K562 (cell line): Measurements from ENCODE around the gene CNNM3. TPM values are rescaled to one million over a fixed set of nuclear protein-coding genes. Genes with fewer than 3 reads are reported as not detected.

Source experiments
- ATAC-seq: fragments of 200-7000 bp; cut with Tn5 transposase; 3 replicates; pipeline ENCODE4 v1.9.1; 2020; ENCODE audit warnings: moderate library complexity
- BruUV-seq: library from RNA; stranded (reverse); fragments of 400-500 nt; replicated peaks from 2 replicates; lab custom pipeline; 2021; lab: Mats Ljungman, UMichigan
- CTCF ChIA-PET: fragments of 300-600 bp; formaldehyde crosslinking; extraction: SDS; loops from one replicate; lab custom pipeline; 2021; ENCODE audit warnings: low intra/inter-chr PET ratio; lab: Yijun Ruan, JAX
- POLR2A ChIA-PET: fragments of 300-600, 350-650 bp; sonication (Branson Sonifier 250); formaldehyde crosslinking; extraction: SDS; loops from one replicate; lab custom pipeline; 2021; ENCODE audit warnings: antibody characterized with exemption, inconsistent platforms; lab: Yijun Ruan, JAX
- DNase-seq, 4 experiments: peaks; one replicate each; pipeline versions ENCODE4 v3.0.0 to v3.0.0-alpha.2; 2011 to 2018; ENCODE audit warnings: low spot score in 3 of 4, mixed read lengths in 3 of 4; ENCODE audit errors: extremely low read depth in 1 of 4
- FAIRE-seq: peaks from 2 replicates; lab custom pipeline; 2011; peaks lifted over from hg19 to GRCh38; lab: Jason Lieb, UNC
- H2AFZ ChIP-seq: 2 replicates; pipeline ENCODE4 v1.6.0; 2011; ENCODE audit warnings: low read depth, low read length, control low read depth, inconsistent platforms
- H3K27ac ChIP-seq: fragments of 200-600 bp; 3 replicates; pipeline ENCODE4 v1.8.0; 2011; ENCODE audit warnings: low read depth, mild to moderate bottlenecking, control low read depth, inconsistent platforms, low read length, moderate library complexity, mixed read lengths; ENCODE audit errors: extremely low read depth
- H3K27me3 ChIP-seq, 2 experiments: fragments of 300-600 bp in 1 of 2; 2 replicates in 1 of 2; 3 replicates in 1 of 2; pipeline versions ENCODE4 v1.6.0 to v1.8.0; 2011; ENCODE audit warnings: inconsistent platforms in 2 of 2, low read length in 2 of 2, mild to moderate bottlenecking in 1 of 2, mixed read lengths in 1 of 2, moderate library complexity in 1 of 2; ENCODE audit not compliant: control insufficient read depth in 2 of 2, insufficient read depth in 2 of 2
- H3K36me3 ChIP-seq: fragments of 300-600 bp; 3 replicates; pipeline ENCODE4 v1.8.0; 2011; ENCODE audit warnings: mild to moderate bottlenecking, low read length, inconsistent platforms; ENCODE audit not compliant: control insufficient read depth, insufficient read depth
- H3K4me1 ChIP-seq, 2 experiments: fragments of 200-600 bp in 1 of 2; replicated peaks in 1 of 2; 2 replicates in 1 of 2; 3 replicates in 1 of 2; pipeline versions ENCODE4 v1.5.1 to v1.8.0; 2011; ENCODE audit warnings: inconsistent platforms in 2 of 2, low read length in 2 of 2, mild to moderate bottlenecking in 1 of 2, mixed read lengths in 1 of 2, moderate library complexity in 1 of 2; ENCODE audit not compliant: control insufficient read depth in 2 of 2, insufficient read depth in 2 of 2
- H3K4me2 ChIP-seq: 2 replicates; pipeline ENCODE4 v1.6.1; 2011; ENCODE audit warnings: low read length, control low read depth, inconsistent platforms, mixed read lengths; ENCODE audit not compliant: insufficient read depth
- H3K4me3 ChIP-seq: fragments of 200-600 bp; sonication (generic), shearing (Covaris generic); 2 replicates; pipeline ENCODE4 v1.5.1; 2016; ENCODE audit warnings: control low read depth, inconsistent platforms
- H3K79me2 ChIP-seq: fragments of 200-600 bp; 3 replicates; pipeline ENCODE4 v1.8.0; 2011; ENCODE audit warnings: low read length, inconsistent platforms; ENCODE audit not compliant: control insufficient read depth, insufficient read depth
- H3K9ac ChIP-seq, 2 experiments: 2 replicates each; pipeline versions ENCODE4 v1.6.0 to v1.6.1; 2011; ENCODE audit warnings: low read depth in 2 of 2, low read length in 2 of 2, control low read depth in 1 of 2, inconsistent platforms in 1 of 2, mild to moderate bottlenecking in 1 of 2, mixed read lengths in 1 of 2; ENCODE audit not compliant: insufficient read depth in 1 of 2
- H3K9me1 ChIP-seq: one replicate; pipeline ENCODE4 v1.6.0; 2011; ENCODE audit warnings: inconsistent platforms, mild to moderate bottlenecking, low read length, moderate library complexity; ENCODE audit not compliant: control insufficient read depth, insufficient read depth
- H3K9me3 ChIP-seq: replicated peaks from 2 replicates; pipeline ENCODE4 v1.5.1; 2011; ENCODE audit warnings: low read depth, low read length, inconsistent platforms; ENCODE audit not compliant: control insufficient read depth, insufficient read depth
- H4K20me1 ChIP-seq: replicated peaks from 2 replicates; pipeline ENCODE4 v1.6.1; 2011; ENCODE audit warnings: low read length, inconsistent platforms, mixed read lengths; ENCODE audit not compliant: control insufficient read depth, insufficient read depth
- ADNP ChIP-seq: fragments of 200-800 bp; sonication (Bioruptor generic); IDR thresholded peaks from 2 replicates; pipeline ENCODE4 v1.6.1; 2016; ENCODE audit warnings: missing genetic modification characterization, missing compliant biosample characterization
- ARHGAP35 ChIP-seq: fragments of 450-650 bp; IDR thresholded peaks from 2 replicates; pipeline ENCODE4 v1.6.1; 2018; ENCODE audit not compliant: partially characterized antibody
- ARID1B ChIP-seq: fragments of 450-650 bp; IDR thresholded peaks from 2 replicates; pipeline ENCODE4 v1.6.1; 2016; ENCODE audit warnings: antibody characterized with exemption, mild to moderate bottlenecking, inconsistent platforms
- BMI1 ChIP-seq: fragments of 150-350 bp; IDR thresholded peaks from 2 replicates; pipeline ENCODE4 v1.6.1; 2014; ENCODE audit warnings: low read length
- CCNT2 ChIP-seq: IDR thresholded peaks from 2 replicates; pipeline ENCODE4 v1.6.1; 2011; ENCODE audit warnings: borderline replicate concordance, low read depth, mild to moderate bottlenecking, moderate library complexity, mixed read lengths, low read length; ENCODE audit not compliant: insufficient read length; ENCODE audit errors: extremely low read depth
- CREM ChIP-seq: IDR thresholded peaks from 2 replicates; pipeline ENCODE4 v1.6.1; 2014; ENCODE audit warnings: antibody characterized with exemption, low read depth
- FOXO4 ChIP-seq: fragments of 450-650 bp; formaldehyde crosslinking; IDR thresholded peaks from 2 replicates; pipeline ENCODE4 v1.4.0; 2020; ENCODE audit warnings: mild to moderate bottlenecking, moderate library complexity
- HNRNPUL1 ChIP-seq: fragments of 200-400 bp; formaldehyde crosslinking; IDR thresholded peaks from 2 replicates; pipeline ENCODE4 v1.6.1; 2017; ENCODE audit warnings: low read length
- KHSRP ChIP-seq: fragments of 450-650 bp; IDR thresholded peaks from 2 replicates; pipeline ENCODE4 v1.6.1; 2017
- POLR2G ChIP-seq: fragments of 200-400 bp; formaldehyde crosslinking; IDR thresholded peaks from 2 replicates; pipeline ENCODE4 v1.6.1; 2017; ENCODE audit warnings: low read depth, mild to moderate bottlenecking, antibody characterized with exemption, low read length, moderate library complexity
- RBM22 ChIP-seq: fragments of 200-400 bp; formaldehyde crosslinking; IDR thresholded peaks from 2 replicates; pipeline ENCODE4 v1.6.1; 2018; ENCODE audit warnings: low read length, low read depth; ENCODE audit not compliant: poor library complexity, severe bottlenecking
- XRCC5 ChIP-seq: fragments of 200-400 bp; formaldehyde crosslinking; IDR thresholded peaks from 2 replicates; pipeline ENCODE4 v1.6.1; 2017; ENCODE audit warnings: low read depth, mild to moderate bottlenecking, low read length
- ZNF639 ChIP-seq, 2 experiments: fragments of 200-800 bp in 1 of 2; sonication (Bioruptor generic) in 1 of 2; sonication (generic) in 1 of 2; formaldehyde crosslinking in 1 of 2; IDR thresholded peaks in 1 of 2; conservative IDR thresholded peaks in 1 of 2; 2 replicates each; pipeline versions ENCODE4 v1.5.0 to v1.6.1; 2016 to 2020; ENCODE audit warnings: missing compliant biosample characterization in 1 of 2, missing genetic modification characterization in 1 of 2, missing genetic modification reagents in 1 of 2
- WGBS: fragments of 100-300 bp; shearing (Covaris generic); methylation state at CpG from one replicate; pipeline ENCODE4 v1.1.6; 2016; ENCODE audit warnings: low coverage, mixed read lengths; ENCODE audit not compliant: insufficient coverage; ENCODE audit errors: missing lambda C conversion rate; 5-methylcytosine and 5-hydroxymethylcytosine counted together
- in situ Hi-C: fragments of 300-500 bp; cut with MboI; formaldehyde crosslinking; loops from 4 replicates; pipeline ENCODE4 v1.15.0; 2018; ENCODE audit warnings: inconsistent platforms, mixed read lengths
- intact Hi-C: fragments of 100-400 bp; cut with micrococcal nuclease; formaldehyde crosslinking; loops from 2 replicates; pipeline ENCODE4 v1.14.2; 2022
- polyA plus RNA-seq, 8 experiments: library from polyadenylated mRNA; depleted of rRNA in 4 of 8; stranded (reverse) in 5 of 8; unstranded in 3 of 8; fragments of >200 nt; fragmentation: Nextera tagmentation in 2 of 8; fragmentation: Illumina TruSeq in 1 of 8; extraction: Ambion mirVana in 2 of 8; extraction: Trizol in 1 of 8; gene quantifications; 2 replicates each; pipeline versions ENCODE4 v1.2.1 to v1.2.3, GENCODE V29; 2011 to 2014; ENCODE audit warnings: inconsistent platforms in 1 of 8, missing spikeins in 1 of 8
- total RNA-seq, 7 experiments: library from RNA; depleted of rRNA in 6 of 7; stranded (reverse); fragments of >200 nt in 6 of 7; fragmentation: Illumina TruSeq in 2 of 7; extraction: Trizol in 2 of 7; gene quantifications; 2 replicates each; pipeline versions ENCODE4 v1.2.1 to v1.2.3, GENCODE V29; 2011 to 2021; ENCODE audit warnings: low replicate concordance in 1 of 7
- TF ChIP-seq, protein P1 (sequence below): sonication (generic); formaldehyde crosslinking; IDR thresholded peaks from 2 replicates; pipeline ENCODE4 v1.8.1; 2023; ENCODE audit warnings: mild to moderate bottlenecking, missing genetic modification reagents

The CNNM3 gene
- total and polyA plus RNA-seq, 9 of the 15 experiments (the other 6 are each of a cell fraction or from before 2014, with no cell fraction given) = 1.4 to 16.9 (median 6.5) TPM

- Histone ChIP-seq H2AFZ (no peak overlapping the region), H3K9me3 (no peaks in the 10 kb centered on the region), H3K27ac (no peak overlapping the region), H3K9ac (peak overlapping the region in 1 of 2 experiments; percentile 79; a peak in 2 of 4 replicates), H3K4me3 (no peak overlapping the region), H3K36me3 (peaks cover 74% of the 10 kb centered on the region), H4K20me1 (0 out of 2 replicates have a peak, but pooled peaks cover 7% of the 10 kb centered on the region)
- POLR2A ChIA-PET = interaction anchor here (0.6 to 2.1 kb wide), 7 partner anchors 9 to 205 kb away, joined by 3 to 9 read pairs (median 3); partner anchors contain the start of gene ANKRD23
- DNase-seq (no peak), ATAC-seq (no peak), FAIRE-seq (no peak)
- no TSS peak for BruUV-seq
- in situ Hi-C loops = no loop called here
- intact Hi-C loops = no loop called here
- CTCF ChIA-PET = no interaction called here
- TF ChIP-seq, protein P1, sequence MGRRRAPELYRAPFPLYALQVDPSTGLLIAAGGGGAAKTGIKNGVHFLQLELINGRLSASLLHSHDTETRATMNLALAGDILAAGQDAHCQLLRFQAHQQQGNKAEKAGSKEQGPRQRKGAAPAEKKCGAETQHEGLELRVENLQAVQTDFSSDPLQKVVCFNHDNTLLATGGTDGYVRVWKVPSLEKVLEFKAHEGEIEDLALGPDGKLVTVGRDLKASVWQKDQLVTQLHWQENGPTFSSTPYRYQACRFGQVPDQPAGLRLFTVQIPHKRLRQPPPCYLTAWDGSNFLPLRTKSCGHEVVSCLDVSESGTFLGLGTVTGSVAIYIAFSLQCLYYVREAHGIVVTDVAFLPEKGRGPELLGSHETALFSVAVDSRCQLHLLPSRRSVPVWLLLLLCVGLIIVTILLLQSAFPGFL = no peak
- TF ChIP-seq CCNT2 (no peak), RBM22 (peak; percentile 2), ADNP (tag) (no peak), XRCC5 (no peak), CREM (no peak), FOXO4 (no peak), POLR2G (0 out of 2 replicates have a peak, but pooled peaks have one; percentile 12), HNRNPUL1 (no peak), ARID1B (no peak), ZNF639 (CRISPR knock-in tag; conservative IDR thresholded peaks at IDR 0.05 in 1 of 2, IDR thresholded peaks at IDR 0.05 in 1 of 2) (no peak), BMI1 (no peak), KHSRP (no peak), ARHGAP35 (no peak)
- TF ChIP-seq, all 486 proteins: peak for 2
- peaks cover 14 to 16% of the 10 kb centered on the region in 2 experiments; a peak in 4 of 5 replicates for H3K4me1 ChIP-seq
- no peaks in the 10 kb centered on the region for H3K9me1 ChIP-seq
- H3K79me2 ChIP-seq = no peaks in the 10 kb centered on the region
- 80% methylated on average over 17 of the region's 18 CpGs for WGBS
- H3K27me3 ChIP-seq = no peaks in the 10 kb centered on the region
- H3K4me2 ChIP-seq = no peak overlapping the region
These were observed 16.9 kb downstream of the CNNM3 start for GRCh38 chr2:96832754-96833507.
